Activated T-helper 1 cell treated with anti-CD3 and anti-CD28 coated beads, Interleukin-12 subunit alpha, Interleukin-12 subunit beta, Interleukin-2, Interleukin-4 antibody, amounts not matched to agents 30 ng/mL and 10 ng/mL and 1 ng/mL, durations not matched to agents 14 hours and 24 hours and 36 hours (primary cell): Measurements from ENCODE around the gene DTX3. TPM values are rescaled to one million over a fixed set of nuclear protein-coding genes. Genes with fewer than 3 reads are reported as not detected.
"Not testable (repeated sequence)": the region's sequence is repeated elsewhere in the genome, so short reads cannot be mapped to it uniquely, and the experiment has no call there.

Source experiments
- DNase-seq: peaks from one replicate; pipeline ENCODE4 v3.0.0; 2021; ENCODE audit warnings: low spot score
- H3K27ac Mint-ChIP-seq: one replicate; pipeline ENCODE4 v1.8.0; 2021; ENCODE audit warnings: mild to moderate bottlenecking, mixed read lengths
- H3K27me3 Mint-ChIP-seq: one replicate; pipeline ENCODE4 v1.8.0; 2022; ENCODE audit warnings: mild to moderate bottlenecking, moderate library complexity, mixed read lengths; ENCODE audit not compliant: insufficient read depth
- H3K36me3 Mint-ChIP-seq: one replicate; pipeline ENCODE4 v1.8.0; 2021; ENCODE audit warnings: low read depth, mixed read lengths
- H3K4me1 Mint-ChIP-seq: one replicate; pipeline ENCODE4 v1.8.0; 2021; ENCODE audit warnings: low read depth, mixed read lengths
- H3K4me3 Mint-ChIP-seq: one replicate; pipeline ENCODE4 v1.8.0; 2021; ENCODE audit warnings: mild to moderate bottlenecking, moderate library complexity, mixed read lengths
- H3K9me3 Mint-ChIP-seq: one replicate; pipeline ENCODE4 v1.8.0; 2021; ENCODE audit warnings: mixed read lengths
- intact Hi-C: fragments of 100-400 bp; cut with micrococcal nuclease; formaldehyde crosslinking; loops from one replicate; pipeline ENCODE4 v1.15.1; 2024
- total RNA-seq: library from RNA; stranded (reverse); gene quantifications from 2 replicates; pipeline ENCODE4 v1.2.3, GENCODE V29; 2022

The DTX3 gene
- total RNA-seq, 1 donor from 2014 or later = 18.5 TPM

DNA sequence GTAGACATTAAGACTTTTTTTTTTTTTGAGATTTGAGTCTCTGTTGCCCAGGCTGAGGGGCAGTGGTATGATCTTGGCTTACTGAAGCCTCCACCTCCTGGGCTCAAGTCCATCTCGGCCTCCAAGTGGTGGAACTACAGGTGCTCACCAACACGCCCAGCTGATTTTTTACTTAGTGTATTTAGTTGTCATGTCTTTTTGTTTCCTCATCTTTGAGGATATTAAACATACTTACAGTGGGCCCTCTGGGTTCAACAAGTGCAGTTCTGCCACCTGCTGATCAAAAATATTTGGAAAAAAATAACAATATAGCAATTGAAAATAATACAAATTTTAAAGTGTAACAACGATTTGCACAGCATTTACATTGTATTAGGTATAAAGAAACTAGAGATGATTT lies 32.7 kb downstream of the DTX3 start:
- Mint-ChIP-seq H3K27me3 (peaks cover 30% of the 10 kb centered on the region), H3K4me1 (peaks cover 6% of the 10 kb centered on the region), H3K4me3 (no peak overlapping the region), H3K9me3 (no peaks in the 10 kb centered on the region), H3K36me3 (no peaks in the 10 kb centered on the region), H3K27ac (no peak overlapping the region)
- no peak for DNase-seq
- intact Hi-C loops = no loop called here

DNA sequence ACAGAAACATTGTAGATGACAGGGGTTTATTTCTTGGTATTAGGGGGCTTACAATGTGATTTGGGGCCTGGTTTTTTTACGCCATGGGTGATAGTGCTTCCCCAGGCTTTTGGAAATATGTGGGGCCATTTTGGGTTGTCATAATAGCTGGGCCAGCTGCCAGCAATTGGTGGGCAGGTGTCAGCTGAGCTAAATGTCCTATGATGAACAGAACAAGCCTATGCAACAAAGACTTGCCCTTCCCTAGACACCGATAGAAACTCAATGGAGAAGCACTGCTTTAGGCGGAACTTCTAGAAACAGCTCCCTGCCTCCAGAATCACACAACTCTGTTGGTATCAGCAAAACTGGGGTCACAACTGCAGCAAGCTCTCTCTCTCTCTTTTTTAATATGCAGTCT lies 33.5 kb downstream of the DTX3 start:
- Mint-ChIP-seq H3K4me1 (peaks cover 6% of the 10 kb centered on the region), H3K9me3 (no peaks in the 10 kb centered on the region), H3K4me3 (no peak overlapping the region), H3K36me3 (no peaks in the 10 kb centered on the region), H3K27me3 (peaks cover 30% of the 10 kb centered on the region), H3K27ac (no peak overlapping the region)
- intact Hi-C loops = no loop called here
- DNase-seq = no peak

- Mint-ChIP-seq H3K4me3 (no peak overlapping the region), H3K9me3 (peaks cover 4% of the 10 kb centered on the region), H3K27me3 (peaks cover 21% of the 10 kb centered on the region), H3K27ac (no peak overlapping the region), H3K4me1 (no peaks in the 10 kb centered on the region), H3K36me3 (no peaks in the 10 kb centered on the region)
- intact Hi-C loops = no loop called here
- DNase-seq = no peak
Measured at GRCh38 chr12:57640175-57641042, 35.8 kb downstream of the DTX3 start.

DNA sequence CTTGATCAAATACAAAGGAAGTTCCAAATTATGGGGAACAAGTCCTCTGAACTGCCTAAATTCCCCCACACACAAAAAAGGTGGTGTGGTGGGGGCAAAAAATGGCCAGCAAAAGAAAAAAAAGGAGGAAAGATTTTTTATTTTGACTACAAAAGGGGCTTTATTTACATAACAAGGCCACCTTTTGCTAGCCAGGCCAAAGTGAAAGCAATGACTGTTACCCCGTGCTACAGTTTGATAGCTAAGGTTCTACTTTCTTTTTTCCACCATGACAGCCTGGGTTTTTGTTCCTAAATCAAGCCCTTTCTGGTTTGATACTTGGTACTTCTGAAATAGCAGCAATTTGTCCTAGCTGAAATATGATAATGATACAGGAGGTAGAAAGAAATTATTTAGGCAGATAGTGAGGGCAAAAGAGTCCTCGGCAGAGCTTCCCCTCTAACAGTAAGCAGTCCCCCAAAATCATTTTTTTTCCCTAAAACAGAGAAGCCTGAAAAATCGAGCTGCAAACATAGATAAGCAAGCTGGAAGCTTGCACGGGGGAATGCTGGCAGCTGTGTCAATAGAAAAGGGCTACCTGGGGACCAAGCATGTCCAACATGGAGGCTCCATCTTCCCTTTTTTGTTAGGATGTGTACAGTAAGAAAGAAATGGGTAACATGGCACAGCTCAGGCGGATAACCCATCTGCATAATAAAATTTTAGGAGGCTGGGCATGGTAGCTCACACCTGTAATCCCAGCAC lies 37.2 kb downstream of the DTX3 start:
- intact Hi-C loops = no loop called here
- H3K36me3 Mint-ChIP-seq = no peaks in the 10 kb centered on the region
- peaks cover 17% of the 10 kb centered on the region for H3K27me3 Mint-ChIP-seq
- DNase-seq = no peak
- H3K4me1 Mint-ChIP-seq = no peaks in the 10 kb centered on the region
- peaks cover 8% of the 10 kb centered on the region for H3K9me3 Mint-ChIP-seq
- no peak overlapping the region for H3K4me3 Mint-ChIP-seq
- H3K27ac Mint-ChIP-seq = no peak overlapping the region

GRCh38 chr12:57645990-57646658 lies 41.5 kb downstream of the DTX3 start:
- H3K4me3 Mint-ChIP-seq, H3K27me3 Mint-ChIP-seq, H3K36me3 Mint-ChIP-seq, intact Hi-C loops, H3K9me3 Mint-ChIP-seq, H3K4me1 Mint-ChIP-seq, H3K27ac Mint-ChIP-seq, DNase-seq: not testable (repeated sequence)

DNA sequence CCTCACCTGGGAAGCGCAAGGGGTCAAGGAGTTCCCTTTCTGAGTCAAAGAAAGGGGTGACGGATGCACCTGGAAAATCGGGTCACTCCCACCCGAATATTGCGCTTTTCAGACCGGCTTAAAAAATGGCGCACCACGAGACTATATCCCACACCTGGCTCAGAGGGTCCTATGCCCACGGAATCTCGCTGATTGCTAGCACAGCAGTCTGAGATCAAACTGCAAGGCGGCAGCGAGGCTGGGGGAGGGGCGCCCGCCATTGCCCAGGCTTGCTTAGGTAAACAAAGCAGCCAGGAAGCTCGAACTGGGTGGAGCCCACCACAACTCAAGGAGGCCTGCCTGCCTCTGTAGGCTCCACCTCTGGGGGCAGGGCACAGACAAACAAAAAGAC lies 42.0 kb downstream of the DTX3 start:
- DNase-seq, H3K27me3 Mint-ChIP-seq, H3K4me1 Mint-ChIP-seq, H3K9me3 Mint-ChIP-seq, H3K36me3 Mint-ChIP-seq, intact Hi-C loops, H3K27ac Mint-ChIP-seq, H3K4me3 Mint-ChIP-seq: not testable (repeated sequence)

DNA sequence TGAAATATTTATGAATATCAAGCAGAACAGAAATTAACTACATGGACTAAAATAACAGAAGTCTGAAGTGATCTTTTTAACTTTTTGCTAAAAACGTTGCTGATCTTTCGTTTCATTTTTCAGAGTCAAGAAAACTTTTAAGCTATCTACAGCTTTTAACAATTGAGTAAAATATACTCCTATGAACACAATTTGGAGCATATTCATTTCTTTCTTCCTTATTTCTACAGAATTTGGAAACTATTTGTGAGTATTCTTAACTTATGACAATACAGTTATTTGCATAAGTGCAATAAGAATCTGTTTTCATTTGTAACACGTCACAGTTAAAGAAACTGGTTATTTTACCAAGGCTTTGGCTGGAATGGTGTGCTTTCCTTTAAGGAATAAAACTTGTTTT lies 49.4 kb downstream of the DTX3 start:
- peaks cover 12% of the 10 kb centered on the region for H3K9me3 Mint-ChIP-seq
- H3K27me3 Mint-ChIP-seq = no peaks in the 10 kb centered on the region
- no peak overlapping the region for H3K27ac Mint-ChIP-seq
- H3K4me1 Mint-ChIP-seq = no peaks in the 10 kb centered on the region
- intact Hi-C loops = no loop called here
- no peak overlapping the region for H3K4me3 Mint-ChIP-seq
- no peaks in the 10 kb centered on the region for H3K36me3 Mint-ChIP-seq
- DNase-seq = no peak

GRCh38 chr12:57655541-57656240 lies 51.1 kb downstream of the DTX3 start:
- no peaks in the 10 kb centered on the region for H3K4me1 Mint-ChIP-seq
- intact Hi-C loops = no loop called here
- H3K27me3 Mint-ChIP-seq = peaks cover 2% of the 10 kb centered on the region
- H3K36me3 Mint-ChIP-seq = no peaks in the 10 kb centered on the region
- no peak overlapping the region for H3K27ac Mint-ChIP-seq
- H3K9me3 Mint-ChIP-seq = peaks cover 13% of the 10 kb centered on the region
- no peak for DNase-seq
- no peak overlapping the region for H3K4me3 Mint-ChIP-seq

DNA sequence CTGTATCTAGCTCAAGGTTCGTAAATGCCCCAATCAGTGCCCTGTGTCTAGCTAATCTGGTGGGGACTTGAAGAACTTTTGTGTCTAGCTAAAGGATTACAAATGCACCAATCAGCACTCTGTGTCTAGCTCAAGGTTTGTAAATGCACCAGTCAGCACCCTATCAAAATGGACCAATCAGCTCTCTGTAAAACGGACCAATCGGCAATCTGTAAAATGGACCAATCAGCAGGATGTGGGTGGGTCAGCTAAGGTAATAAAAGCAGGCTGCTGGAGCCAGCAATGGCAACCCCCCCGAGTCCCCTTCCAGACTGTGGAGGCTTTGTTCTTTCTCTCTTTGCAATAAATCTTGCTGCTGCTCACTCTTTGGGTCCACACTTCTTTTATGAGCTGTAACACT lies 51.8 kb downstream of the DTX3 start:
- intact Hi-C loops, H3K4me1 Mint-ChIP-seq, H3K36me3 Mint-ChIP-seq, H3K27me3 Mint-ChIP-seq, DNase-seq, H3K4me3 Mint-ChIP-seq, H3K27ac Mint-ChIP-seq: not testable (repeated sequence)
- H3K9me3 Mint-ChIP-seq = peaks cover 19% of the 10 kb centered on the region

DNA sequence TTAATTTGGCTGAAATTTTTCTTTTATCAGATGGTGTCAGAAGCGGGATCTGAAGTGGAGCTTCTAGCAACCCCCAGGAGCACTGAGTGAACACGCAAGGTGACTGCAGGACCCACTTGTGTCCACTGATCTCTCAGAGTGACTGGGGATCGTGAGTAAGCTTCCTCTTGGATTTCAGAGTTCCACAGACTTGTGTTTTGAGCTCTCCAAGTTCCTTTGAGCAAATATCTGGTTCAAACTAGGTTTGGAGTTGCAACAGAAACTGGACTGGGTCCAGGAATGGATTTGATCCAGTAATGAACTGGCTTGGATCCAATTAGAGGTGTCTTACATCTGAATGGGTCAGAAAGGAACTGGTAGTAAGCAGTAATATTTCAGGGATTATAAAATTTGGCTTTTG lies 53.1 kb downstream of the DTX3 start:
- DNase-seq = no peak
- Mint-ChIP-seq H3K27ac (no peak overlapping the region), H3K36me3 (no peaks in the 10 kb centered on the region), H3K4me1 (no peaks in the 10 kb centered on the region), H3K9me3 (peaks cover 21% of the 10 kb centered on the region), H3K27me3 (peaks cover 2% of the 10 kb centered on the region), H3K4me3 (no peak overlapping the region)
- intact Hi-C loops = no loop called here

- Mint-ChIP-seq H3K4me1 (no peaks in the 10 kb centered on the region), H3K9me3 (peaks cover 18% of the 10 kb centered on the region), H3K27ac (no peak overlapping the region), H3K27me3 (peaks cover 2% of the 10 kb centered on the region), H3K36me3 (no peaks in the 10 kb centered on the region), H3K4me3 (no peak overlapping the region)
- no peak for DNase-seq
- intact Hi-C loops = no loop called here
Measured at GRCh38 chr12:57658890-57659289, 54.3 kb downstream of the DTX3 start.
